Progenitor cell of endocrine pancreas (in vitro differentiated cells): ENCODE results near the gene TMEM130. TPM values are rescaled to one million over a fixed set of nuclear protein-coding genes. Genes with fewer than 3 reads are reported as not detected.

Source experiments
- DNase-seq: peaks from one replicate; pipeline ENCODE4 v3.0.0; 2021; ENCODE audit warnings: low spot score; ENCODE audit not compliant: unreplicated experiment
- H3K27ac Mint-ChIP-seq: 2 replicates; pipeline ENCODE4 v1.8.0; 2021; ENCODE audit warnings: mild to moderate bottlenecking, moderate library complexity, mixed read lengths
- H3K27me3 Mint-ChIP-seq: 2 replicates; pipeline ENCODE4 v1.8.0; 2021; ENCODE audit warnings: mixed read lengths
- H3K36me3 Mint-ChIP-seq: 2 replicates; pipeline ENCODE4 v1.8.0; 2022; ENCODE audit warnings: mixed read lengths; ENCODE audit not compliant: insufficient read depth
- H3K4me1 Mint-ChIP-seq: 2 replicates; pipeline ENCODE4 v1.8.0; 2021; ENCODE audit warnings: low read depth, mixed read lengths
- H3K4me3 Mint-ChIP-seq: 2 replicates; pipeline ENCODE4 v1.8.0; 2021; ENCODE audit warnings: low read depth, mild to moderate bottlenecking, moderate library complexity, mixed read lengths
- H3K9me3 Mint-ChIP-seq: 2 replicates; pipeline ENCODE4 v1.8.0; 2021; ENCODE audit warnings: low read depth, mixed read lengths
- total RNA-seq: library from RNA; stranded (reverse); gene quantifications from 2 replicates; pipeline ENCODE4 v1.2.1, GENCODE V29; 2021
- TF ChIP-seq, protein P1 (sequence below): fragments of 200-600 bp; sonication (generic); IDR thresholded peaks from one replicate; pipeline ENCODE4 v1.5.0; 2021; ENCODE audit warnings: antibody characterized with exemption, mild to moderate bottlenecking; ENCODE audit not compliant: unreplicated experiment

The TMEM130 gene
- total RNA-seq, 1 donor from 2014 or later = 0.60 TPM

DNA sequence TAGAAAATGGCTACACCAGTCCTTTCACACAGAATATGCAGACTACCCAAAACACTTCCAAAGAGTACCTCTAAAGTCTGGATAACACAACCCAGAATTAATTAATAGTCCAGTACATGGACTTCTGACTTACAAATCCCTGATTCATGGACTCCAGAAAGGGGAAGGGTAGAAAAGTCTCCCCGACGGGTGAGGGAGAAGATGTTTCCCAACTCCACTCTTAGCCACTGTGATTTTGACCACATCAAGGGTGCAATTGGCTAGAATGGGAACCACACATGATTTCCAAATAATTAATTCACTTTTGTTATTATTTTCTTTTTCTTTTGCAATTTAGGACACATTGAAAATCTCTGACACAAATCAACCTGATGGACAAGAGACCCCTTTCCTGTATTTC lies 1.4 kb downstream of the TMEM130 start:
- peaks cover 5% of the 10 kb centered on the region for H3K4me1 Mint-ChIP-seq
- no peak overlapping the region for H3K4me3 Mint-ChIP-seq

GRCh38 chr7:98866765-98867164 lies 3.0 kb downstream of the TMEM130 start:
- Mint-ChIP-seq H3K27me3 (peaks cover 51% of the 10 kb centered on the region), H3K4me1 (peaks cover 5% of the 10 kb centered on the region), H3K4me3 (no peak overlapping the region), H3K36me3 (no peaks in the 10 kb centered on the region), H3K9me3 (no peaks in the 10 kb centered on the region), H3K27ac (no peak overlapping the region)
- DNase-seq = no peak
- TF ChIP-seq, protein P1, sequence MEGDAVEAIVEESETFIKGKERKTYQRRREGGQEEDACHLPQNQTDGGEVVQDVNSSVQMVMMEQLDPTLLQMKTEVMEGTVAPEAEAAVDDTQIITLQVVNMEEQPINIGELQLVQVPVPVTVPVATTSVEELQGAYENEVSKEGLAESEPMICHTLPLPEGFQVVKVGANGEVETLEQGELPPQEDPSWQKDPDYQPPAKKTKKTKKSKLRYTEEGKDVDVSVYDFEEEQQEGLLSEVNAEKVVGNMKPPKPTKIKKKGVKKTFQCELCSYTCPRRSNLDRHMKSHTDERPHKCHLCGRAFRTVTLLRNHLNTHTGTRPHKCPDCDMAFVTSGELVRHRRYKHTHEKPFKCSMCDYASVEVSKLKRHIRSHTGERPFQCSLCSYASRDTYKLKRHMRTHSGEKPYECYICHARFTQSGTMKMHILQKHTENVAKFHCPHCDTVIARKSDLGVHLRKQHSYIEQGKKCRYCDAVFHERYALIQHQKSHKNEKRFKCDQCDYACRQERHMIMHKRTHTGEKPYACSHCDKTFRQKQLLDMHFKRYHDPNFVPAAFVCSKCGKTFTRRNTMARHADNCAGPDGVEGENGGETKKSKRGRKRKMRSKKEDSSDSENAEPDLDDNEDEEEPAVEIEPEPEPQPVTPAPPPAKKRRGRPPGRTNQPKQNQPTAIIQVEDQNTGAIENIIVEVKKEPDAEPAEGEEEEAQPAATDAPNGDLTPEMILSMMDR = no peak

More for the DNA sequence above, 1.4 kb downstream of the TMEM130 start:
- Mint-ChIP-seq H3K36me3 (no peaks in the 10 kb centered on the region), H3K9me3 (no peaks in the 10 kb centered on the region), H3K27ac (no peak overlapping the region), H3K27me3 (peaks cover 51% of the 10 kb centered on the region)
- DNase-seq = no peak
- TF ChIP-seq, protein P1 = no peak

DNA sequence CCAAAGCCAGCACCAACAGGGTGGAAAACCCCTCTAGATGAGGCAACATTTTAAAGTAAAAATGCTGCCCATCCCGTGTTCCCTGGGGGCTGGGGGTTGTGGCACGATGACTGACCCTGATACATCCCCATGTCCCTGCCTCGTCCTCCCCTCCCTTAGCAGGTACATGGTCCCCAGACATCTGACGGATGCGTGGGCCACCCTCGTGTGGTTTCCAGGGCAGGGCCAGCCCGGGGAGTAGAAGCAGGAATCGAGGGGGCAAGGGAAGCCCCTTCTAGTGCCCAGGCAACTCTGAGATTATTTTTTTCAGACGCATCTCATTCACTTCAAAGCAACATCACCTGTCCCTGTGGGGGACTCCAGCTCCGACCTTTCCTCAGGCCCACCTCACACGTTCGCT lies 3.5 kb downstream of the TMEM130 start:
- Mint-ChIP-seq H3K27ac (no peak overlapping the region), H3K9me3 (no peaks in the 10 kb centered on the region), H3K27me3 (peaks cover 47% of the 10 kb centered on the region), H3K4me3 (no peak overlapping the region), H3K4me1 (peaks cover 5% of the 10 kb centered on the region), H3K36me3 (no peaks in the 10 kb centered on the region)
- TF ChIP-seq, protein P1 = no peak
- no peak for DNase-seq

DNA sequence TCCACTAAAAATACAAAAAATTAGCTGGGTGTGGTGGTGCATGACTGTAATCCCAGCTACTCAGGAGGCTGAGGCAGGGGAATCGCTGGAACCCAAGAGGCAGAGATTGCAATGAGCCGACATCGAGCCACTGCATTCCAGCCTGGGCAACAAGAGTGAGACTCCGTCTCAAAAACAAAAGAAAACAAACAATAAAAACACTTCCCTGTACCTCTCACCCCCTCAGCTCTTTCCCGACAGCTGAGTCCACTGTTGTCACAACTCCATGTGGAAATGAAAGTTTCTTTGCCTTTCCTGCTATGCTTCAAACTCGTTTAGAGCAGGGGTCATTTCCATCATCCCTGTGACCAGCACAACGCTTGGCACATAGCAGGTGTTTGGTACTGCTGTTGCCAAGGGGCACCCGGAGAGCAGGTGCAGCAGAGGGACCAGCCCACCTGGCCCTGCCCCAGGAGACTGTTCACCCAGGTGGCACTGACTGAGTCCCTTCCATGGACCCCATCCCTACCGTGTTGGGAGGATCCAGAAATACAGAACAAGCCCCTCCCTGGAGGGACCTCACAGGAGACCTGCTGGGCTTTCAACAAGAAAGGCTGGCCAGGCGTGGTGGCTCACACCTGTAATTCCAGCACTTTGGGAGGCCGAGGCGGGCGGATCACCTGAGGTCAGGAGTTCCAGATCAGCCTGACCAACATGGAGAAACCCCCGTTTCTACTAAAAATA lies 4.9 kb downstream of the TMEM130 start:
- Mint-ChIP-seq H3K36me3 (no peaks in the 10 kb centered on the region), H3K4me1 (peaks cover 2% of the 10 kb centered on the region), H3K27ac (no peak overlapping the region), H3K9me3 (no peaks in the 10 kb centered on the region), H3K27me3 (peaks cover 34% of the 10 kb centered on the region), H3K4me3 (no peak overlapping the region)
- no peak for DNase-seq
- TF ChIP-seq, protein P1 = no peak

GRCh38 chr7:98863601-98864000 lies 6.2 kb downstream of the TMEM130 start:
- Mint-ChIP-seq H3K27me3 (peaks cover 27% of the 10 kb centered on the region), H3K4me3 (no peak overlapping the region), H3K4me1 (peaks cover 2% of the 10 kb centered on the region), H3K27ac (no peak overlapping the region), H3K36me3 (no peaks in the 10 kb centered on the region), H3K9me3 (no peaks in the 10 kb centered on the region)
- TF ChIP-seq, protein P1 = no peak
- no peak for DNase-seq
